NCI-H226 (cell line): Measurements from ENCODE around the gene TCIRG1.
A peak's percentile ranks its signal among the peaks of the same experiment; 100 is the strongest.
"Not testable (repeated sequence)": the region's sequence is repeated elsewhere in the genome, so short reads cannot be mapped to it uniquely, and the experiment has no call there.

ENCODE experiments used
- DNase-seq: peaks from one replicate; pipeline ENCODE4 v3.0.0-alpha.2; 2015

Gene TCIRG1

GRCh38 chr11:68090706-68091105 is 51.9 kb downstream of the TCIRG1 start:
- DNase-seq = no peak

DNA sequence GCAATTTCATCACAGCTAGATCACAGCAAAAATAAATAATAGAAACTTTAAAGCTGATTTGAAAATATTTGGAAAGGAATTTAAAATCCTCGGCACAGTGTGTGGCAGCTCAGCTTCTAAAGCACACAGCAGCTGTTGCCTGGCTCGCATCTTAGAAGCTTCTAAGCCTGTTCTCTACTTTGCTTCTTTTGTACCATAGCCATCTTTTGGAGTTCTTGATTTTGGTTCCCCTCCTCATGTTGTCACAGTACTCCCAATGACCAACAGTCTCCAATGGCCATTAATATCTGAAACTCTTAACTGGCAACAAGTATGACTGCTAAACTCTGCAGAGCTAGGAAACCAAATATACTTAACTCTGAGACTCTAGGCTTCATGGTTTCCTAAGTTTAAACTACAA is 53.6 kb downstream of the TCIRG1 start:
- no peak for DNase-seq

DNA sequence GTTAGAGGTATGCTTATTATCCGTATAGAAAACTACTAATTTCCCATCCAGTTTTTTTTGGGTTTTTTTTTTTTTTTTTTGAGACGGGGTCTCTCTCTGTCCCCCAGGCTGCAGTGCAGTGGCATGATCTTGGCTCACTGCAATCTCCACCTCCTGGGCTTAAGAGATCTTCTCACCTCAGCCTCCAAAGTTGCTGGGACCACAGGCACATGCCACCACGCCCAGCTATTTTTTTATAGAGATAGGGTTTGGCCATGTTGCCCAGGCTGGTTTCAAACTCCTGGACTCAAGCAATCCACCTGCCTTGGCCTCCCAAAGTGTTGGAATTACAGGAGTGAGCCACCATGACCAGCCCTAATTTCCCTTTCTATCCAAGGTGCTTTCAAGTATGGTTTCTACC is 54.1 kb downstream of the TCIRG1 start:
- DNase-seq = not testable (repeated sequence)

DNA sequence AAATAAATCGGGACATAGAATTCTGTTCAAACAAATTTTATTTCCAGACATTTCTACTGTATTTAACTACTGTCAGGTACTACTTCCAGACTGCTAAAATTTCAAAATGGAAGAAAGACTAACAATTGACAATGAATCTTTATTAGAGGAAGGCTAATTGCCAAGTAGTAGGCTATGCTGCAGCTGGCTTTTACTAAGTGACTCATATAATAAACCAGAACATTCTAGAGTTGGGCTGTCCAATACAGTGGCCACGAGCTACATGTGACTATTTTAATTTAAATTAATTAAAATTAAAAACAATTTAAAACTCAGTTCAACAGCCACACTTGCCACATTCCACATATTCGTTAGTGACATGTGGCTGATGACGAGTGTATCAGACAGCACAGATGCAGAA is 54.7 kb downstream of the TCIRG1 start:
- no peak for DNase-seq

DNA sequence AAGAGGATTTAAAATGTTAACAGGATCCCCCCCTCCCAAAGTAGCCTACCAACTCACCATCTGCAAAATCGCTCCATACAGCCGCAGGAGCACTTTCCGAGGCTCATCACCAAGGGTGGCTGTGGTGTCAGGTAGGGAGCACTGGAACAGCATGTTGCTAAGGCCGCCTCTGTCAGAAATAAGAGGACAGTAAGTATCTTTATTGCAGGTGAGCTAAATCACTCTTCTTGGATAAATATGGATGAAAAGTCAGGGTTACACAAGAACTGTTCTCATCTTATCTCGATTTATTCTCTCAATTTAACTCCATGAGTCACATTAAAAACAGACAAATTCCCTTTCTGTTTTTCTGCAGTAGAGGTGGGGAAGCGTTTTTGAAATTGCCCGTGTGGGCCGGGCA is 58.1 kb downstream of the TCIRG1 start:
- no peak for DNase-seq

DNA sequence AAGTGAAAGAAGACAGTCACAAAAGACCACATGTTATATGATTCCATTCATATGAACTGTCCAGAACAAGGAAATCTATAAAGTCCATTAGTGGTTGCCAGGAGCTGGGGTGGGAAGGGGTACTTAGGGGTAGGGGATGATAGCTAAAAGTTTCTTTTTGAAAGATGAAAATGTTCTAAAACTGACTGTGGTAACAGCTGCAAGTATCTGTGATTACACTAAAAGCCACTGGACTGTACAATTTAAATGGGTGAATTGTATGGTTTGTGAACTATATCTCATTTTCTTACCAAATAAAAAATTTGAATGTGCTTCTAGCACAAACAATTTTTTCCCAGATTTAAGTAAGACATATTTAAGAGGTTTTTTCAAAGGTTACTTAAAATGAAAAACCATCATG is 60.2 kb downstream of the TCIRG1 start:
- DNase-seq = no peak

- DNase-seq = peak; percentile 28
Measured at GRCh38 chr11:68099474-68100405, 60.9 kb downstream of the TCIRG1 start.
